ENCODE measurements around the gene ARID2.

DNA sequence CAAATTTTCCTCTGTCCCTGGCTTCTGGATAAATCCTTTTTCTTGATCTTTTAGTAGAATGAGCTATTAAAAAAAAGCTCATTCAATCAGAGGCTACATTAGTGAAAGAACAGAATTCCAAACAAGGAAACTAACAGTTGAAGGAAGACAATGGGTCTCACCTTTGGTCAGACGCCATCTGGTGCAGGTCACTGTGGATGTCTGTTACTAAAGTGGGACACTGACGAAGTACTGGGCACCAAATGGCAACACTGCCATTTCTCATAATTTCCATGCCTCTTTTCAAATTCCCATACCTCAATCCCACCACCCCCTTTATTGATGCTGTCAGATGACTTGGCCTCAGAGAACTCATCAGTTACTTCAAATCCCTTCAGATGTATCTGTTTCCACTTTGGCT, 24.5 kb upstream of the ARID2 start:
- TF ChIP-seq CTCF (IDR thresholded peaks at IDR 0.05) (no peak), POLR2AphosphoS5 (IDR thresholded peaks at IDR 0.05) (no peak), POLR2A (IDR thresholded peaks at IDR 0.05) (no peak)

Data from breast epithelium (tissue), 3 donors.